Suprapubic skin (tissue), 4 donors: ENCODE measurements around the gene OGA. TPM values are rescaled to one million over a fixed set of nuclear protein-coding genes. Genes with fewer than 3 reads are reported as not detected.

Source experiments
- DNase-seq, 2 donors: peaks; one replicate each; pipeline ENCODE4 v3.0.0-alpha.2; 2019; ENCODE audit warnings: low spot score in 2 of 2
- H3K27ac ChIP-seq: fragments of 200-600 bp; sonication (generic); one replicate; pipeline ENCODE4 v1.5.1; 2019
- H3K27me3 ChIP-seq: fragments of 200-600 bp; sonication (generic); one replicate; pipeline ENCODE4 v1.5.1; 2019
- H3K36me3 ChIP-seq: fragments of 200-600 bp; sonication (generic); one replicate; pipeline ENCODE4 v1.5.1; 2019
- H3K4me1 ChIP-seq: fragments of 200-600 bp; sonication (generic); one replicate; pipeline ENCODE4 v1.5.1; 2019
- H3K4me3 ChIP-seq: fragments of 200-600 bp; sonication (generic); one replicate; pipeline ENCODE4 v1.5.1; 2019; ENCODE audit warnings: mild to moderate bottlenecking
- H3K9me3 ChIP-seq: fragments of 200-600 bp; sonication (generic); one replicate; pipeline ENCODE4 v1.5.1; 2019
- CTCF ChIP-seq, 2 donors: fragments of 200-600 bp in 1 of 2; fragments of 450-650 bp in 1 of 2; sonication (generic) in 1 of 2; IDR thresholded peaks; one replicate each; pipeline ENCODE4 v1.5.1; 2016 to 2019; ENCODE audit warnings: antibody characterized with exemption in 2 of 2, mild to moderate bottlenecking in 1 of 2, moderate library complexity in 1 of 2
- EP300 ChIP-seq: sonication (generic); formaldehyde crosslinking; IDR thresholded peaks from one replicate; pipeline ENCODE4 v1.6.1; 2017; ENCODE audit warnings: antibody characterized with exemption
- POLR2A ChIP-seq, 2 donors: fragments of 450-650 bp; IDR thresholded peaks; one replicate each; pipeline ENCODE4 v1.6.1; 2017; ENCODE audit warnings: antibody characterized with exemption in 2 of 2, mild to moderate bottlenecking in 2 of 2, moderate library complexity in 2 of 2
- POLR2AphosphoS5 ChIP-seq, 3 donors: sonication (generic); formaldehyde crosslinking; IDR thresholded peaks; one replicate each; pipeline ENCODE4 v1.6.1; 2017; ENCODE audit warnings: antibody characterized with exemption in 3 of 3
- WGBS: methylation state at CpG from one replicate; pipeline ENCODE4 v1.1.5; 2018; 5-methylcytosine and 5-hydroxymethylcytosine counted together
- total RNA-seq, 4 donors: library from RNA; depleted of rRNA; stranded (reverse); fragments of >200 nt; gene quantifications; one replicate each; pipeline ENCODE4 v1.1.0, GENCODE V29; 2016

Gene OGA
- total RNA-seq, 4 donors from 2014 or later = 90.2 to 423 (median 131) TPM

DNA sequence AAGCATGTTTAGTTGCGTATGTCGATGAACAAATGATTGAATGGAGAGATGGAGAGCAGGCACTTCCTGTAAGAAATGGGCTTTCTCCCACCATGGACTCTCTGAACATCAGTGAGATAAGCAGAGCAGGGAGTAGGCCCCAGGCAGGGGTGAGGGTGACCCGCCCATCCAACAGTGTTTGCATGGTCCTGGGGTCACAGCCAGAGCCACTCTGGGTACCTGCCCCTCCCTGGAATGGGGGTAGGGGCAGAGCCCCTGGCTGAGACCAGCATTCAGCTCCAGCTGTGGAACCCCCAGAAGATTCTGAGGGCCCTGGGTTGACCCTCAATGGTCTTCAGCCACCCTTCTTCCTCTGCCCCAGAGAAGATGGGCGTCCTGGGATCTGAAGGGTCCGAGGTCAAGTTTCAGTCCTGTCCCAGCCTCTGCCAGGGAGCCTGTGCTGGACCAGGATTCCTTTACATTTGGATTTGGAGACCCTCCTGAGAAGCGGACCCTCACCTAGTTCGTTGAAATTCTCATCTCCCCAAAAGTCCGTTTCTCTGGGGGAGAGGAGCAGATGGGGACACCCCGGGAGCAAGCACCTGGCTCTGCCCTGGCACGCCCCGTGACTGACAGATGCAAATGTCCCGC lies 40.0 kb downstream of the OGA start:
- Histone ChIP-seq H3K27ac (no peak overlapping the region), H3K36me3 (no peaks in the 10 kb centered on the region), H3K9me3 (no peaks in the 10 kb centered on the region), H3K4me3 (peak overlapping the region; percentile 50), H3K27me3 (peaks cover 64% of the 10 kb centered on the region), H3K4me1 (peaks cover 72% of the 10 kb centered on the region)
- peak; percentile 63 to 69 for DNase-seq
- no peak for TF ChIP-seq EP300
- 55% methylated on average over 11 of the region's 12 CpGs for WGBS

GRCh38 chr10:101777619-101778145 lies 40.6 kb downstream of the OGA start:
- H3K27ac ChIP-seq = no peak overlapping the region
- peaks cover 70% of the 10 kb centered on the region for H3K27me3 ChIP-seq
- no peaks in the 10 kb centered on the region for H3K36me3 ChIP-seq
- peak in 1 of 2 donors; percentile 61 for DNase-seq
- TF ChIP-seq POLR2AphosphoS5 (IDR thresholded peaks at IDR 0.05) (no peak), CTCF (IDR thresholded peaks at IDR 0.05) (no peak), POLR2A (IDR thresholded peaks at IDR 0.05) (no peak), EP300 (no peak)
- WGBS = 95% methylated on average over 3 of the region's 3 CpGs
- H3K4me1 ChIP-seq = peaks cover 69% of the 10 kb centered on the region
- H3K9me3 ChIP-seq = no peaks in the 10 kb centered on the region
- H3K4me3 ChIP-seq = no peak overlapping the region

DNA sequence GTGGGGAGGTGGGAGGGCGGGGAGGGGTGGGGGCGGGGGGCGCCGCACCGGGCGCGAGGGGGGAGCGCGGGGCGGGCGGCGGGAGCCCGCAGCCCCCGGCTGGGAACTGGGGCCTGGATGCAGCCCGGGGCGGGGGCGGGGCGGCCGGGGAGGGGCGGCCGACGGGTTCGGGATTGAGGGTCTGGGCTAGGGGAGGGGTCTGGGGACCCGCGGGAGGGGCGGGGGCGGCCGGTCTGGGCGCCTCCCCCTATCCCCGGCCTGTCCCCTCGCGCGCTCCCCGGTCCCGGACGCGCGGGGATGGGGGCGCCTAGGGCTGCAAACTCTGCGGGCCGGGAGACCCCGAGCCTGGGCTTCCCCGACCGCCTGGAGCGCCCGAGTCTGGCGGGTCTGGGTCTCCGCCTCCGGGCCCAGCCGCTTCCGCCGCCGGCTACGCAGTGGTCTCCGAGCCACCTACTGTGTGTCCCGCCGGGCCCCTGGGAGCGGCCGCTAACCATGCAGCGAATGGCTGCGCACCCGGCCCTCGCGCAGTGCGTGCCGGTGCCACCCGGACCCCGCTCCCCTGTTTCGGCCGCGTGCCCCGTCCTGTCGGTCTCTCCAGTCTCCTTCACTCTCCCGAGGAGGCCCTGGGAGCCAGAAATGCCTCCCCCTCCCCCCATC lies 42.0 kb downstream of the OGA start:
- no peaks in the 10 kb centered on the region for H3K36me3 ChIP-seq
- peak; percentile 37 to 73 for DNase-seq
- H3K9me3 ChIP-seq = no peaks in the 10 kb centered on the region
- peak overlapping the region; percentile 47 for H3K4me3 ChIP-seq
- WGBS = 11% methylated on average over 42 of the region's 74 CpGs
- no peak overlapping the region for H3K27ac ChIP-seq
- H3K27me3 ChIP-seq = peaks cover 83% of the 10 kb centered on the region
- peaks cover 55% of the 10 kb centered on the region for H3K4me1 ChIP-seq
- no peak for TF ChIP-seq CTCF (IDR thresholded peaks at IDR 0.05)
- no peak for TF ChIP-seq EP300
- no peak for TF ChIP-seq POLR2A (IDR thresholded peaks at IDR 0.05)
- TF ChIP-seq POLR2AphosphoS5 (IDR thresholded peaks at IDR 0.05) = no peak

GRCh38 chr10:101775273-101776160 lies 42.7 kb downstream of the OGA start, which contains the start of gene FGF8:
Gene FGF8, minus strand, starts transcription at chr10:101776114. Its CDS starts 214 bp downstream, at chr10:101775900.
- WGBS = 4% methylated on average over 8 of the region's 98 CpGs
- Histone ChIP-seq H3K4me3 (peak within 1 kb of the TSS; percentile 47), H3K36me3 (no peaks in the 10 kb centered on the region), H3K27ac (no peak within 1 kb of the TSS), H3K27me3 (peaks cover 91% of the 10 kb centered on the region), H3K9me3 (no peaks in the 10 kb centered on the region), H3K4me1 (peaks cover 47% of the 10 kb centered on the region)
- no peak for TF ChIP-seq POLR2AphosphoS5 (IDR thresholded peaks at IDR 0.05)
- no peak for TF ChIP-seq POLR2A (IDR thresholded peaks at IDR 0.05)
- TF ChIP-seq EP300 = no peak
- no peak for TF ChIP-seq CTCF (IDR thresholded peaks at IDR 0.05)
- peak in 1 of 2 donors; percentile 73 for DNase-seq

DNA sequence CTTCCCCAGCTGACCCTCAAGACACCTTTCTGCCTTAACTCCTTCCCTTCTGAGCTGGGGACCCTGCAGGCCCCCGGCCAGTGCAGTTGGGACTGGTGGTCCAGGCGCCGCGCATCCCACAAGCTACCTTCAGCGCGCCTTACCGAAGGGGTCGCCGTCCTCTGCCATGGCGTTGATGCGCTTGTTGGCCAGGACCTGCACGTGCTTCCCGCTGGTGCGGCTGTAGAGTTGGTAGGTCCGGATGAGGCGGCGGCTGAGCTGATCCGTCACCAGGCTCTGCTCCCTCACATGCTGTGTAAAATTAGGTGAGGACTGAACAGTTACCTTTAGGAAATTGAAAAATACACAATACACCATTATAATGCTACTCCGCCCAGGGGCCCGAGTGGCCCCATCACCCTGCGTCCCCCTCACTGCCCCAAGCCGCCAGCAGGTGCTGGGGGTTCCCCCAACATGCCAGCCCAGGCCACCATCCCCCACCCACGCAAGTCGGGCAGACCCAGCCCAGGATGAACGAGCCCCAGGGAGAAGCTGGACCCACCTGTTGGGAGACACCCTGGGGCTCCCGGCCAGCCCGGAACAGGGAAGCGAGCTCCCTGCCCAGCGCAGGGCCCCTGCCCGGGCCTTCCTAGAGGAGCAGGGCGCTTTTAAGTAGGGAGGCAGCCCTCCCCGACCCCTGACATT lies 43.5 kb downstream of the OGA start:
- TF ChIP-seq POLR2A (IDR thresholded peaks at IDR 0.05) = no peak
- TF ChIP-seq CTCF (IDR thresholded peaks at IDR 0.05) = no peak
- no peak for TF ChIP-seq EP300
- no peak for TF ChIP-seq POLR2AphosphoS5 (IDR thresholded peaks at IDR 0.05)
- Histone ChIP-seq H3K9me3 (no peaks in the 10 kb centered on the region), H3K27ac (no peak overlapping the region), H3K27me3 (peaks cover 96% of the 10 kb centered on the region), H3K4me1 (peaks cover 39% of the 10 kb centered on the region), H3K36me3 (no peaks in the 10 kb centered on the region), H3K4me3 (no peak overlapping the region)
- peak in 1 of 2 donors; percentile 72 for DNase-seq
- 5% methylated on average over 15 of the region's 32 CpGs for WGBS
